Stomach smooth muscle (tissue), 2 donors: ENCODE data around the gene TRPM2.

Experiments
- H3K27ac ChIP-seq: one replicate; pipeline ENCODE4 v1.7.0; 2013; ENCODE audit warnings: mild to moderate bottlenecking, low read length, inconsistent platforms
- H3K27me3 ChIP-seq, 2 donors: one replicate each; pipeline ENCODE4 v1.7.0; 2013; ENCODE audit warnings: low read length in 2 of 2; ENCODE audit not compliant: insufficient read depth in 2 of 2, control insufficient read depth in 1 of 2
- H3K36me3 ChIP-seq, 2 donors: one replicate each; pipeline ENCODE4 v1.7.0; 2013; ENCODE audit warnings: low read length in 2 of 2; ENCODE audit not compliant: control insufficient read depth in 2 of 2, insufficient read depth in 2 of 2
- H3K4me1 ChIP-seq: one replicate; pipeline ENCODE4 v1.7.0; 2013; ENCODE audit warnings: low read length; ENCODE audit not compliant: control insufficient read depth, insufficient read depth
- H3K4me3 ChIP-seq, 2 donors: one replicate each; pipeline ENCODE4 v1.7.0; 2013; ENCODE audit warnings: low read length in 2 of 2
- H3K9ac ChIP-seq, 2 donors: one replicate each; pipeline ENCODE4 v1.7.0; 2013; ENCODE audit warnings: low read length in 2 of 2, mild to moderate bottlenecking in 1 of 2
- H3K9me3 ChIP-seq, 2 donors: one replicate each; pipeline ENCODE4 v1.7.0; 2013; ENCODE audit warnings: low read length in 2 of 2; ENCODE audit not compliant: control insufficient read depth in 2 of 2
- donor health status: healthy.
- donor health status: Pancreatic carcinoma.

Gene TRPM2

DNA sequence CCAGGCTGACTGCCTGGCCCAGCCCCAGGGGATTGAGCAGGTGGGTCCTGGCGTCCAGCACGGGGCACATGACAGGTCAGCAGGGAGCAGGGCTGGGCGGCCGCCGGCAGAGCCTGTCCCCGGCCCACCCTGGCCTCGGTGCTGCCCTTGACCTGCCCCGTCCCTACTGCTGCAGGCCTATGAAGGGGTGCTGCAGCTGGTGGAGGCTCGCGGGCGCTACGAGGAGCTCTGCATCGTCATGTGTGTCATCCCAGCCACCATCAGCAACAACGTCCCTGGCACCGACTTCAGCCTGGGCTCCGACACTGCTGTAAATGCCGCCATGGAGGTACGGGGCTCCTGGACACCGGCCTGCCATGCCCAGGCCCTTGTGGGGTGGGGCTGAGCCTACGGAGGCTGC lies 29.8 kb upstream of the TRPM2 start:
- no peaks in the 10 kb centered on the region for H3K9me3 ChIP-seq
- H3K4me1 ChIP-seq = no peaks in the 10 kb centered on the region
- H3K27me3 ChIP-seq = no peaks in the 10 kb centered on the region
- H3K27ac ChIP-seq = no peak overlapping the region
- peaks cover 0 to 20% of the 10 kb centered on the region in 2 donors for H3K36me3 ChIP-seq
- H3K4me3 ChIP-seq = no peak overlapping the region
- no peak overlapping the region for H3K9ac ChIP-seq

GRCh38 chr21:44324106-44324853 lies 29.1 kb upstream of the TRPM2 start:
- Histone ChIP-seq H3K27ac (no peak overlapping the region), H3K36me3 (peaks cover 0 to 17% of the 10 kb centered on the region in 2 donors)

GRCh38 chr21:44324854-44325107 lies 28.6 kb upstream of the TRPM2 start:
- no peak overlapping the region for H3K27ac ChIP-seq
- no peaks in the 10 kb centered on the region for H3K4me1 ChIP-seq
- H3K4me3 ChIP-seq = no peak overlapping the region
- H3K27me3 ChIP-seq = no peaks in the 10 kb centered on the region
- no peak overlapping the region for H3K9ac ChIP-seq
- H3K9me3 ChIP-seq = no peaks in the 10 kb centered on the region
- peaks cover 0 to 16% of the 10 kb centered on the region in 2 donors for H3K36me3 ChIP-seq

More at GRCh38 chr21:44324106-44324853, 29.1 kb upstream of the TRPM2 start:
- H3K4me3 ChIP-seq = no peak overlapping the region
- H3K9ac ChIP-seq = no peak overlapping the region
- H3K9me3 ChIP-seq = no peaks in the 10 kb centered on the region
- no peaks in the 10 kb centered on the region for H3K27me3 ChIP-seq
- H3K4me1 ChIP-seq = no peaks in the 10 kb centered on the region

- H3K27me3 ChIP-seq = no peaks in the 10 kb centered on the region
- H3K4me3 ChIP-seq = no peak overlapping the region
- H3K27ac ChIP-seq = no peak overlapping the region
- H3K9me3 ChIP-seq = no peaks in the 10 kb centered on the region
- H3K4me1 ChIP-seq = no peaks in the 10 kb centered on the region
- H3K36me3 ChIP-seq = peaks cover 0 to 16% of the 10 kb centered on the region in 2 donors
- no peak overlapping the region for H3K9ac ChIP-seq
Observed at GRCh38 chr21:44325386-44326271, 27.8 kb upstream of the TRPM2 start.

DNA sequence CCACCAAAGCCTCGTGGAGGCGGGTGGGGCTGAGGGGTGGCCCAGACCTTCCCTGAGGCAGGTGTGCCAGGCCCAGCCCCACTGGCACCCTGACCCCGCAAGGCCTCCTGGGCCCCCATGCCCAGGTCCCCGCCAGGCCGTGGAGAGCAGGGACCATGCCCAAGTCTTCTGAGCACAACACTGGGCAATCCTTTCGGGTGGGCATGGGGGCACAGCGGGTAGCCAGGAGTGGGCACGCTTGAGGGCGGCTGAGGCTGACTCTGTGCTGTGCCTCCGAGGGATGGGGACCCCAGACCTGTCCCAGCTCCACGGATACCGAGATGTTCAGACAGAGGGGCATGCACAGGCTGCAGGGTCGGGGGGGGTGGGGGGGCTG lies 27.2 kb upstream of the TRPM2 start:
- Histone ChIP-seq H3K27ac (no peak overlapping the region), H3K36me3 (peaks cover 0 to 16% of the 10 kb centered on the region in 2 donors)

GRCh38 chr21:44326716-44327602 lies 26.5 kb upstream of the TRPM2 start:
- Histone ChIP-seq H3K4me1 (no peaks in the 10 kb centered on the region), H3K4me3 (no peak overlapping the region), H3K36me3 (peaks cover 0 to 16% of the 10 kb centered on the region in 2 donors), H3K9me3 (no peaks in the 10 kb centered on the region), H3K27me3 (no peaks in the 10 kb centered on the region), H3K9ac (no peak overlapping the region), H3K27ac (no peak overlapping the region)

More for the DNA sequence above, 27.2 kb upstream of the TRPM2 start:
- no peaks in the 10 kb centered on the region for H3K4me1 ChIP-seq
- no peaks in the 10 kb centered on the region for H3K9me3 ChIP-seq
- no peaks in the 10 kb centered on the region for H3K27me3 ChIP-seq
- no peak overlapping the region for H3K9ac ChIP-seq
- H3K4me3 ChIP-seq = no peak overlapping the region

- H3K36me3 ChIP-seq = peaks cover 2 to 12% of the 10 kb centered on the region in 2 donors
Observed at GRCh38 chr21:44327603-44327974, 25.8 kb upstream of the TRPM2 start.

GRCh38 chr21:44328242-44328895 lies 25.1 kb upstream of the TRPM2 start:
- H3K4me1 ChIP-seq = no peaks in the 10 kb centered on the region
- no peaks in the 10 kb centered on the region for H3K27me3 ChIP-seq
- H3K36me3 ChIP-seq = peaks cover 3 to 12% of the 10 kb centered on the region in 2 donors
- H3K4me3 ChIP-seq = no peak overlapping the region
- H3K9ac ChIP-seq = no peak overlapping the region
- no peaks in the 10 kb centered on the region for H3K9me3 ChIP-seq
- H3K27ac ChIP-seq = no peak overlapping the region

More at GRCh38 chr21:44327603-44327974, 25.8 kb upstream of the TRPM2 start:
- H3K4me1 ChIP-seq = no peaks in the 10 kb centered on the region
- no peaks in the 10 kb centered on the region for H3K9me3 ChIP-seq
- H3K27ac ChIP-seq = no peak overlapping the region
- no peaks in the 10 kb centered on the region for H3K27me3 ChIP-seq
- H3K9ac ChIP-seq = no peak overlapping the region
- H3K4me3 ChIP-seq = no peak overlapping the region

GRCh38 chr21:44329086-44329889 lies 24.1 kb upstream of the TRPM2 start:
- no peaks in the 10 kb centered on the region for H3K9me3 ChIP-seq
- no peaks in the 10 kb centered on the region for H3K4me1 ChIP-seq
- H3K9ac ChIP-seq = no peak overlapping the region
- no peaks in the 10 kb centered on the region for H3K27me3 ChIP-seq
- H3K36me3 ChIP-seq = peaks cover 3 to 9% of the 10 kb centered on the region in 2 donors
- H3K27ac ChIP-seq = no peak overlapping the region
- no peak overlapping the region for H3K4me3 ChIP-seq
